Measurements from ENCODE around the gene TMTC1. TPM values are rescaled to one million over a fixed set of nuclear protein-coding genes. Genes with fewer than 3 reads are reported as not detected.

The TMTC1 gene
- polyA plus RNA-seq, 1 of the 3 experiments (the other 2 are of a cell fraction): 0.13 TPM

DNA sequence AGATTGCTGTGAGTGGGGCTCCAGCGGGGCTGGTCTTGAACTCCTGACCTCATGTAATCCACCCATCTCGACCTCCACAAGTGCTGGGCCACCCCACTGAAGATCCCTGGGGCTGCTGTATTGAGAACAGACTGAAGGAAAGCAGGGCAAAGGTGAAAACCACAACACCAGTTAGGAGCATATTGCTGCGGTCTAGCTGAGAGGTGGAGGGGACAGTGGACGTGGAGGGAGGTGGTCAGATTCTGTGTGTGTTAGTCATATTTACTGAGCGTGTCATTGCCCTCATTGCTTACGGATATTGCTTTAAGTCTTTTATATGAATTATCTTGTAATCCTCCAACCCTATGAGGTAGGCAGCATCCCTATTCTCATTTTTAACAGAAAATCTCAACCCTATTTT is 217.3 kb downstream of the TMTC1 start:
- TF ChIP-seq, protein P1, sequence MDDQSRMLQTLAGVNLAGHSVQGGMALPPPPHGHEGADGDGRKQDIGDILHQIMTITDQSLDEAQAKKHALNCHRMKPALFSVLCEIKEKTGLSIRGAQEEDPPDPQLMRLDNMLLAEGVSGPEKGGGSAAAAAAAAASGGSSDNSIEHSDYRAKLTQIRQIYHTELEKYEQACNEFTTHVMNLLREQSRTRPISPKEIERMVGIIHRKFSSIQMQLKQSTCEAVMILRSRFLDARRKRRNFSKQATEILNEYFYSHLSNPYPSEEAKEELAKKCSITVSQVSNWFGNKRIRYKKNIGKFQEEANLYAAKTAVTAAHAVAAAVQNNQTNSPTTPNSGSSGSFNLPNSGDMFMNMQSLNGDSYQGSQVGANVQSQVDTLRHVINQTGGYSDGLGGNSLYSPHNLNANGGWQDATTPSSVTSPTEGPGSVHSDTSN (IDR thresholded peaks at IDR 0.05): no peak
- TF ChIP-seq JUND (IDR thresholded peaks at IDR 0.05): no peak
- no peak for TF ChIP-seq EP300 (IDR thresholded peaks at IDR 0.05; ENCODE audit: borderline replicate concordance in 1 of 2, low read depth in 1 of 2, low read length in 1 of 2)
- TF ChIP-seq GABPA (IDR thresholded peaks at IDR 0.05; ENCODE audit: low read depth): no peak
- no peak for TF ChIP-seq MEF2A (IDR thresholded peaks at IDR 0.05; ENCODE audit: borderline replicate concordance, low read depth)
- no peak for TF ChIP-seq GATA2 (CRISPR knock-in tag; IDR thresholded peaks at IDR 0.05)
- TF ChIP-seq RFX5 (IDR thresholded peaks at IDR 0.05; ENCODE audit: low read length): no peak
- TF ChIP-seq MXI1 (IDR thresholded peaks at IDR 0.05; ENCODE audit: low read depth, low read length): no peak
- TF ChIP-seq, protein P2, sequence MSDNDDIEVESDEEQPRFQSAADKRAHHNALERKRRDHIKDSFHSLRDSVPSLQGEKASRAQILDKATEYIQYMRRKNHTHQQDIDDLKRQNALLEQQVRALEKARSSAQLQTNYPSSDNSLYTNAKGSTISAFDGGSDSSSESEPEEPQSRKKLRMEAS (IDR thresholded peaks at IDR 0.05; ENCODE audit: low read depth): no peak
- TF ChIP-seq TEAD4 (IDR thresholded peaks at IDR 0.05; ENCODE audit: borderline replicate concordance, insufficient read depth): no peak
- H3K9me2 ChIP-seq: no peaks in the 10 kb centered on the region
- no peak for DNase-seq
- H3K36me3 ChIP-seq (replicated peaks in 1 of 2; ENCODE audit: control insufficient read depth in 1 of 2, insufficient read depth in 2 of 2, low read length in 1 of 2): no peaks in the 10 kb centered on the region
- POLR2A ChIA-PET: no interaction called here
- H3K9ac ChIP-seq: no peak overlapping the region
- WGBS (ENCODE audit: low lambda C conversion rate): 59% methylated on average over 6 of the region's 6 CpGs
- no peak overlapping the region for H3K27ac ChIP-seq (ENCODE audit: low read depth in 2 of 2, low read length in 1 of 2)
- no peak overlapping the region for H3K4me2 ChIP-seq
- H3K9me3 ChIP-seq: no peaks in the 10 kb centered on the region
- no peak overlapping the region for H2AFZ ChIP-seq (ENCODE audit: low read depth)
- CTCF ChIA-PET: no interaction called here
- no peaks in the 10 kb centered on the region for H3F3A ChIP-seq (replicated peaks; ENCODE audit: insufficient read depth)
- H3K79me2 ChIP-seq (ENCODE audit: insufficient read depth): no peaks in the 10 kb centered on the region
- H3K4me1 ChIP-seq (ENCODE audit: control insufficient read depth in 1 of 2, insufficient read depth in 2 of 2, low read depth in 1 of 2, low read length in 1 of 2): no peaks in the 10 kb centered on the region
- no peaks in the 10 kb centered on the region for H3K27me3 ChIP-seq (ENCODE audit: insufficient read depth)
- H4K20me1 ChIP-seq (ENCODE audit: insufficient read depth): no peaks in the 10 kb centered on the region
- no peak overlapping the region for H3K4me3 ChIP-seq (ENCODE audit: low read depth in 2 of 2, low read length in 1 of 2)

DNA sequence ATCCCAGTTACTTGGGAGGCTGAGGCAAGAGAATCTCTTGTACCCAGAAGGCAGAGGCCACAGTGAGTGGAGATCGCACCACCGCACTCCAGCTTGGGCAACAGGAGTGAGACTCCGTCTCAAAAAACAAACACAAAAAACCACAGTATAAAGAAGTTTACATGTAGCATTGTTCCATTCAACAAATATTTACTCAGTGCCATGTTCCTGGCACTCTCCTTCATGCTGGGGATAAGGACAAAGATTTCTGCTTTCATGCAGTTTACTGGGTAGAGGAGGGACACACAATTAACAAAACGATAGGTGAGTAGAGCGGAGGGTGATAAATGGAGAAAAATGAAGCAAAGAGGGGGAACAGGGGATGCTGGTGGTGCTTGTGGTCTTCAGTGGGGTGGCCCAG is 218.0 kb downstream of the TMTC1 start:
- no peak for TF ChIP-seq FOXJ3 (CRISPR knock-in tag; IDR thresholded peaks at IDR 0.05)
- TF ChIP-seq SIN3A (IDR thresholded peaks at IDR 0.05; ENCODE audit: borderline replicate concordance, low read depth, low read length): no peak
- TF ChIP-seq EZH2phosphoT487 (IDR thresholded peaks at IDR 0.05; ENCODE audit: borderline replicate concordance, low read depth): no peak
- TF ChIP-seq, protein P3, sequence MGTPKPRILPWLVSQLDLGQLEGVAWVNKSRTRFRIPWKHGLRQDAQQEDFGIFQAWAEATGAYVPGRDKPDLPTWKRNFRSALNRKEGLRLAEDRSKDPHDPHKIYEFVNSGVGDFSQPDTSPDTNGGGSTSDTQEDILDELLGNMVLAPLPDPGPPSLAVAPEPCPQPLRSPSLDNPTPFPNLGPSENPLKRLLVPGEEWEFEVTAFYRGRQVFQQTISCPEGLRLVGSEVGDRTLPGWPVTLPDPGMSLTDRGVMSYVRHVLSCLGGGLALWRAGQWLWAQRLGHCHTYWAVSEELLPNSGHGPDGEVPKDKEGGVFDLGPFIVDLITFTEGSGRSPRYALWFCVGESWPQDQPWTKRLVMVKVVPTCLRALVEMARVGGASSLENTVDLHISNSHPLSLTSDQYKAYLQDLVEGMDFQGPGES (IDR thresholded peaks at IDR 0.05; ENCODE audit: low read depth, low read length): no peak
- no peak for TF ChIP-seq EP300 (IDR thresholded peaks at IDR 0.05; ENCODE audit: borderline replicate concordance in 1 of 2, low read depth in 1 of 2, low read length in 1 of 2)
- no peak for TF ChIP-seq FOXM1 (IDR thresholded peaks at IDR 0.05; ENCODE audit: low read depth)
- TF ChIP-seq NFIC (IDR thresholded peaks at IDR 0.05; ENCODE audit: borderline replicate concordance): no peak
- TF ChIP-seq RXRA (IDR thresholded peaks at IDR 0.05; ENCODE audit: borderline replicate concordance, low read depth): no peak
- no peak for TF ChIP-seq YY1 (IDR thresholded peaks at IDR 0.05; ENCODE audit: low read depth)
- TF ChIP-seq, protein P4, sequence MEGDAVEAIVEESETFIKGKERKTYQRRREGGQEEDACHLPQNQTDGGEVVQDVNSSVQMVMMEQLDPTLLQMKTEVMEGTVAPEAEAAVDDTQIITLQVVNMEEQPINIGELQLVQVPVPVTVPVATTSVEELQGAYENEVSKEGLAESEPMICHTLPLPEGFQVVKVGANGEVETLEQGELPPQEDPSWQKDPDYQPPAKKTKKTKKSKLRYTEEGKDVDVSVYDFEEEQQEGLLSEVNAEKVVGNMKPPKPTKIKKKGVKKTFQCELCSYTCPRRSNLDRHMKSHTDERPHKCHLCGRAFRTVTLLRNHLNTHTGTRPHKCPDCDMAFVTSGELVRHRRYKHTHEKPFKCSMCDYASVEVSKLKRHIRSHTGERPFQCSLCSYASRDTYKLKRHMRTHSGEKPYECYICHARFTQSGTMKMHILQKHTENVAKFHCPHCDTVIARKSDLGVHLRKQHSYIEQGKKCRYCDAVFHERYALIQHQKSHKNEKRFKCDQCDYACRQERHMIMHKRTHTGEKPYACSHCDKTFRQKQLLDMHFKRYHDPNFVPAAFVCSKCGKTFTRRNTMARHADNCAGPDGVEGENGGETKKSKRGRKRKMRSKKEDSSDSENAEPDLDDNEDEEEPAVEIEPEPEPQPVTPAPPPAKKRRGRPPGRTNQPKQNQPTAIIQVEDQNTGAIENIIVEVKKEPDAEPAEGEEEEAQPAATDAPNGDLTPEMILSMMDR (IDR thresholded peaks at IDR 0.05): no peak
- no peak for TF ChIP-seq JUND (IDR thresholded peaks at IDR 0.05)
- TF ChIP-seq, protein P5, sequence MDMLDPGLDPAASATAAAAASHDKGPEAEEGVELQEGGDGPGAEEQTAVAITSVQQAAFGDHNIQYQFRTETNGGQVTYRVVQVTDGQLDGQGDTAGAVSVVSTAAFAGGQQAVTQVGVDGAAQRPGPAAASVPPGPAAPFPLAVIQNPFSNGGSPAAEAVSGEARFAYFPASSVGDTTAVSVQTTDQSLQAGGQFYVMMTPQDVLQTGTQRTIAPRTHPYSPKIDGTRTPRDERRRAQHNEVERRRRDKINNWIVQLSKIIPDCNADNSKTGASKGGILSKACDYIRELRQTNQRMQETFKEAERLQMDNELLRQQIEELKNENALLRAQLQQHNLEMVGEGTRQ (IDR thresholded peaks at IDR 0.05; ENCODE audit: borderline replicate concordance, low read depth, low read length): no peak
- TF ChIP-seq CHD2 (IDR thresholded peaks at IDR 0.05; ENCODE audit: low read length, partially characterized antibody): no peak
- TF ChIP-seq GATA2 (CRISPR knock-in tag; IDR thresholded peaks at IDR 0.05): no peak
- no peak for TF ChIP-seq POLR2AphosphoS5 (IDR thresholded peaks at IDR 0.05; ENCODE audit: low read depth, low read length)
- no peak for TF ChIP-seq MEF2A (IDR thresholded peaks at IDR 0.05; ENCODE audit: borderline replicate concordance, low read depth)
- TF ChIP-seq MXI1 (IDR thresholded peaks at IDR 0.05; ENCODE audit: low read depth, low read length): no peak
- no peaks in the 10 kb centered on the region for H3K36me3 ChIP-seq (replicated peaks in 1 of 2; ENCODE audit: control insufficient read depth in 1 of 2, insufficient read depth in 2 of 2, low read length in 1 of 2)
- no peak overlapping the region for H3K27ac ChIP-seq (ENCODE audit: low read depth in 2 of 2, low read length in 1 of 2)
- ChIA-PET CTCF (no interaction called here), POLR2A (no interaction called here)
- H3K79me2 ChIP-seq (ENCODE audit: insufficient read depth): no peaks in the 10 kb centered on the region
- H3F3A ChIP-seq (replicated peaks; ENCODE audit: insufficient read depth): no peaks in the 10 kb centered on the region
- H3K9me3 ChIP-seq: no peaks in the 10 kb centered on the region
- no peaks in the 10 kb centered on the region for H4K20me1 ChIP-seq (ENCODE audit: insufficient read depth)
- H3K4me3 ChIP-seq (ENCODE audit: low read depth in 2 of 2, low read length in 1 of 2): no peak overlapping the region
- no peaks in the 10 kb centered on the region for H3K4me1 ChIP-seq (ENCODE audit: control insufficient read depth in 1 of 2, insufficient read depth in 2 of 2, low read depth in 1 of 2, low read length in 1 of 2)
- H3K9ac ChIP-seq: no peak overlapping the region
- no peaks in the 10 kb centered on the region for H3K9me2 ChIP-seq
- no peak overlapping the region for H2AFZ ChIP-seq (ENCODE audit: low read depth)
- no peak for DNase-seq
- no peak overlapping the region for H3K4me2 ChIP-seq
- 83% methylated on average over 5 of the region's 5 CpGs for WGBS (ENCODE audit: low lambda C conversion rate)
- H3K27me3 ChIP-seq (ENCODE audit: insufficient read depth): no peaks in the 10 kb centered on the region
